Caco-2 (cell line): Measurements from ENCODE around the gene KLHL12. TPM values are rescaled to one million over a fixed set of nuclear protein-coding genes. Genes with fewer than 3 reads are reported as not detected.

Source experiments
- BruUV-seq: library from RNA; stranded (reverse); fragments of 400-500 nt; replicated peaks from 2 replicates; lab custom pipeline; 2021; lab: Mats Ljungman, UMichigan
- CTCF ChIA-PET: fragments of 300-600 bp; sonication (Branson Sonifier 250); formaldehyde crosslinking; loops from one replicate; lab custom pipeline; 2022; ENCODE audit warnings: antibody characterized with exemption; lab: Charles Lee
- POLR2A ChIA-PET: fragments of 300-600 bp; sonication (Branson Sonifier 250); formaldehyde crosslinking; loops from one replicate; lab custom pipeline; 2022; ENCODE audit warnings: antibody characterized with exemption; lab: Charles Lee
- DNase-seq, 2 experiments: peaks; one replicate each; pipeline versions ENCODE4 v3.0.0 to v3.0.0-alpha.2; 2020 to 2022
- H3K27me3 ChIP-seq: replicated peaks from 2 replicates; pipeline ENCODE4 v1.6.0; 2011; ENCODE audit warnings: low read length; ENCODE audit not compliant: control insufficient read depth, insufficient read depth
- H3K36me3 ChIP-seq: 2 replicates; pipeline ENCODE4 v1.5.1; 2011; ENCODE audit warnings: low read length; ENCODE audit not compliant: control insufficient read depth, insufficient read depth
- H3K4me1 ChIP-seq: fragments of 250-450 bp; sonication (Bioruptor Pico); 2 replicates; pipeline ENCODE4 v1.5.1; 2020; ENCODE audit warnings: mild to moderate bottlenecking
- H3K4me3 ChIP-seq: 2 replicates; pipeline ENCODE4 v1.5.1; 2011; ENCODE audit warnings: low read depth, mild to moderate bottlenecking, control low read depth, low read length
- H3K9me3 ChIP-seq: fragments of 250-450 bp; sonication (Bioruptor Pico); 2 replicates; pipeline ENCODE4 v1.5.1; 2020; ENCODE audit warnings: mild to moderate bottlenecking, moderate library complexity
- H3K27ac Mint-ChIP-seq: one replicate; pipeline ENCODE4 v1.8.0; 2022; ENCODE audit warnings: mixed read lengths; ENCODE audit not compliant: unreplicated experiment
- H3K27me3 Mint-ChIP-seq: one replicate; pipeline ENCODE4 v1.8.0; 2022; ENCODE audit warnings: mixed read lengths; ENCODE audit not compliant: insufficient read depth, unreplicated experiment
- H3K36me3 Mint-ChIP-seq: one replicate; pipeline ENCODE4 v1.8.0; 2022; ENCODE audit warnings: mild to moderate bottlenecking, mixed read lengths; ENCODE audit not compliant: insufficient read depth, unreplicated experiment
- H3K4me1 Mint-ChIP-seq: one replicate; pipeline ENCODE4 v1.8.0; 2022; ENCODE audit warnings: low read depth, mixed read lengths; ENCODE audit not compliant: unreplicated experiment
- H3K4me3 Mint-ChIP-seq: one replicate; pipeline ENCODE4 v1.8.0; 2022; ENCODE audit warnings: mild to moderate bottlenecking, moderate library complexity, mixed read lengths; ENCODE audit not compliant: unreplicated experiment
- H3K9me3 Mint-ChIP-seq: one replicate; pipeline ENCODE4 v1.8.0; 2022; ENCODE audit warnings: mixed read lengths; ENCODE audit not compliant: unreplicated experiment
- CTCF ChIP-seq, 2 experiments: fragments of 200-600 bp in 1 of 2; IDR thresholded peaks; 1 replicate in 1 of 2; 2 replicates in 1 of 2; pipeline versions ENCODE4 v1.5.1 to v1.8.0; 2011 to 2022; ENCODE audit warnings: antibody characterized with exemption in 1 of 2, control low read depth in 1 of 2, inconsistent platforms in 1 of 2, low read depth in 1 of 2, low read length in 1 of 2, mild to moderate bottlenecking in 1 of 2, moderate library complexity in 1 of 2; ENCODE audit not compliant: insufficient read depth in 1 of 2, severe bottlenecking in 1 of 2, unreplicated experiment in 1 of 2
- intact Hi-C: fragments of 100-400 bp; cut with micrococcal nuclease; formaldehyde crosslinking; loops from one replicate; pipeline ENCODE4 v1.10.0; 2022; ENCODE audit not compliant: unreplicated experiment
- total RNA-seq: library from RNA; stranded (reverse); gene quantifications from 2 replicates; pipeline ENCODE4 v1.2.3, GENCODE V29; 2022

KLHL12 gene
- total RNA-seq, 1 experiment from 2014 or later: 23.6 TPM

GRCh38 chr1:202857136-202857610 is 69.9 kb downstream of the KLHL12 start:
- intact Hi-C loops: no loop called here
- Mint-ChIP-seq H3K27ac (peak overlapping the region; percentile 59), H3K36me3 (peaks cover 72% of the 10 kb centered on the region), H3K4me3 (peak overlapping the region; percentile 22), H3K4me1 (peaks cover 22% of the 10 kb centered on the region), H3K27me3 (no peaks in the 10 kb centered on the region), H3K9me3 (no peaks in the 10 kb centered on the region)
- DNase-seq: peak; percentile 25 to 56
- H3K27me3 ChIP-seq: no peaks in the 10 kb centered on the region
- no peaks in the 10 kb centered on the region for H3K9me3 ChIP-seq
- ChIA-PET POLR2A (interaction anchor here (0.6 kb wide), 1 partner anchor 98 kb away, joined by 3 read pairs; no protein-coding TSS in a partner anchor), CTCF (interaction anchor here (0.7 kb wide), 1 partner anchor 10 kb away, joined by 4 read pairs; no protein-coding TSS in a partner anchor)
- BruUV-seq: no TSS peak
- no peak overlapping the region for H3K4me3 ChIP-seq
- TF ChIP-seq CTCF (IDR thresholded peaks at IDR 0.05; ENCODE audit: insufficient read depth in 1 of 2, low read depth in 1 of 2, low read length in 1 of 2, severe bottlenecking in 1 of 2, unreplicated experiment in 1 of 2): no peak
- H3K36me3 ChIP-seq: peaks cover 14% of the 10 kb centered on the region
- peaks cover 50% of the 10 kb centered on the region for H3K4me1 ChIP-seq

- H3K4me3 Mint-ChIP-seq: no peak overlapping the region
- no peaks in the 10 kb centered on the region for H3K27me3 ChIP-seq
- H3K4me3 ChIP-seq: no peak overlapping the region
- no peaks in the 10 kb centered on the region for H3K9me3 ChIP-seq
- CTCF ChIA-PET: no interaction called here
- intact Hi-C loops: no loop called here
- no TSS peak for BruUV-seq
- H3K4me1 Mint-ChIP-seq: peaks cover 22% of the 10 kb centered on the region
- peak overlapping the region; percentile 31 for H3K27ac Mint-ChIP-seq
- H3K9me3 Mint-ChIP-seq: no peaks in the 10 kb centered on the region
- H3K36me3 Mint-ChIP-seq: peaks cover 66% of the 10 kb centered on the region
- H3K4me1 ChIP-seq: peaks cover 50% of the 10 kb centered on the region
- H3K27me3 Mint-ChIP-seq: no peaks in the 10 kb centered on the region
- no peak for TF ChIP-seq CTCF (IDR thresholded peaks at IDR 0.05; ENCODE audit: insufficient read depth in 1 of 2, low read depth in 1 of 2, low read length in 1 of 2, severe bottlenecking in 1 of 2, unreplicated experiment in 1 of 2)
- H3K36me3 ChIP-seq: peaks cover 15% of the 10 kb centered on the region
- POLR2A ChIA-PET: no interaction called here
- no peak for DNase-seq
Measured at GRCh38 chr1:202856014-202856413, 71.0 kb downstream of the KLHL12 start.

GRCh38 chr1:202854787-202855186 is 72.2 kb downstream of the KLHL12 start:
- intact Hi-C loops: no loop called here
- BruUV-seq: no TSS peak
- CTCF ChIA-PET: no interaction called here
- H3K9me3 Mint-ChIP-seq: no peaks in the 10 kb centered on the region
- POLR2A ChIA-PET: no interaction called here
- H3K27ac Mint-ChIP-seq: no peak overlapping the region
- Histone ChIP-seq H3K4me1 (peaks cover 42% of the 10 kb centered on the region), H3K36me3 (peaks cover 20% of the 10 kb centered on the region), H3K27me3 (no peaks in the 10 kb centered on the region), H3K4me3 (no peak overlapping the region), H3K9me3 (no peaks in the 10 kb centered on the region)
- no peak for DNase-seq
- H3K27me3 Mint-ChIP-seq: no peaks in the 10 kb centered on the region
- H3K4me1 Mint-ChIP-seq: peaks cover 22% of the 10 kb centered on the region
- no peak overlapping the region for H3K4me3 Mint-ChIP-seq
- TF ChIP-seq CTCF (IDR thresholded peaks at IDR 0.05; ENCODE audit: insufficient read depth in 1 of 2, low read depth in 1 of 2, low read length in 1 of 2, severe bottlenecking in 1 of 2, unreplicated experiment in 1 of 2): no peak
- peaks cover 65% of the 10 kb centered on the region for H3K36me3 Mint-ChIP-seq
